Esophagus squamous epithelium (tissue), 4 donors: ENCODE results near the gene SEMA4D.

ENCODE experiments used
- CTCF ChIP-seq, 6 experiments: fragments of 450-650 bp in 4 of 6; fragments of 200-600 bp in 2 of 6; sonication (generic) in 2 of 6; IDR thresholded peaks; one replicate each; pipeline ENCODE4 v1.5.1; 2016 to 2019; ENCODE audit warnings: antibody characterized with exemption in 6 of 6, mild to moderate bottlenecking in 4 of 6, moderate library complexity in 4 of 6
- POLR2A ChIP-seq, 4 donors: fragments of 450-650 bp; IDR thresholded peaks; one replicate each; pipeline ENCODE4 v1.6.1; 2017; ENCODE audit warnings: antibody characterized with exemption in 4 of 4, mild to moderate bottlenecking in 4 of 4, moderate library complexity in 3 of 4

GRCh38 chr9:89352874-89353649, 144.9 kb downstream of the SEMA4D start:
- TF ChIP-seq CTCF (IDR thresholded peaks at IDR 0.05) (no peak), POLR2A (IDR thresholded peaks at IDR 0.05) (no peak)
